NCI-H1048 (cell line): ENCODE measurements around the gene SORL1.

Experiments used
- DNase-seq: peaks from one replicate; lab custom pipeline; 2025; lab: John Stamatoyannopoulos, UW

The SORL1 gene

GRCh38 chr11:121536126-121536525 is 84.0 kb downstream of the SORL1 start:
- DNase-seq, result no peak

- no peak for DNase-seq
These were observed 85.9 kb downstream of the SORL1 start for GRCh38 chr11:121538054-121538453.

- DNase-seq, result no peak
These were observed 86.9 kb downstream of the SORL1 start for GRCh38 chr11:121539000-121539399.

- DNase-seq, result no peak
These were observed 88.5 kb downstream of the SORL1 start for GRCh38 chr11:121540627-121541026.

- no peak for DNase-seq
These were observed 91.8 kb downstream of the SORL1 start for GRCh38 chr11:121543836-121544380.

- no peak for DNase-seq
These were observed 92.8 kb downstream of the SORL1 start for GRCh38 chr11:121544956-121545355.

- no peak for DNase-seq
These were observed 95.5 kb downstream of the SORL1 start for GRCh38 chr11:121547574-121547973.

- no peak for DNase-seq
These were observed 98.3 kb downstream of the SORL1 start for GRCh38 chr11:121550247-121551030.

- no peak for DNase-seq
These were observed 99.3 kb downstream of the SORL1 start for GRCh38 chr11:121551463-121551862.

GRCh38 chr11:121552154-121552553 is 100.0 kb downstream of the SORL1 start:
- no peak for DNase-seq

GRCh38 chr11:121552644-121553043 is 100.5 kb downstream of the SORL1 start:
- DNase-seq, result no peak

- DNase-seq, result no peak
These were observed 101.3 kb downstream of the SORL1 start for GRCh38 chr11:121553389-121553788.

GRCh38 chr11:121553806-121554205 is 101.7 kb downstream of the SORL1 start:
- DNase-seq, result no peak

GRCh38 chr11:121554552-121554951 is 102.4 kb downstream of the SORL1 start:
- DNase-seq, result no peak

GRCh38 chr11:121555121-121555520 is 103.0 kb downstream of the SORL1 start:
- no peak for DNase-seq

- no peak for DNase-seq
These were observed 104.8 kb downstream of the SORL1 start for GRCh38 chr11:121556937-121557336.

- DNase-seq, result no peak
These were observed 105.2 kb downstream of the SORL1 start for GRCh38 chr11:121557348-121557747.

GRCh38 chr11:121559606-121560200 is 107.6 kb downstream of the SORL1 start:
- no peak for DNase-seq

GRCh38 chr11:121560236-121560635 is 108.1 kb downstream of the SORL1 start:
- DNase-seq, result no peak

- DNase-seq, result no peak
These were observed 109.1 kb downstream of the SORL1 start for GRCh38 chr11:121561240-121561639.

- no peak for DNase-seq
These were observed 109.6 kb downstream of the SORL1 start for GRCh38 chr11:121561716-121562115.

GRCh38 chr11:121563003-121563402 is 110.9 kb downstream of the SORL1 start:
- DNase-seq, result no peak
